HG02884 (cell line): ENCODE data around the gene TBC1D16.

Experiments
- ATAC-seq: cut with Tn5 transposase; IDR thresholded peaks from one replicate; pipeline ENCODE4 v1.9.1; 2021; ENCODE audit warnings: mild to moderate bottlenecking, moderate library complexity; ENCODE audit not compliant: unreplicated experiment

Gene TBC1D16

GRCh38 chr17:79929257-79930061, 106.2 kb downstream of the TBC1D16 start:
- ATAC-seq, result no peak

- ATAC-seq, result no peak
Observed at GRCh38 chr17:79928502-79929256, 107.0 kb downstream of the TBC1D16 start.

- ATAC-seq, result no peak
Observed at GRCh38 chr17:79927688-79928501, 107.8 kb downstream of the TBC1D16 start.

- ATAC-seq, result no peak
Observed at GRCh38 chr17:79927136-79927661, 108.5 kb downstream of the TBC1D16 start.

GRCh38 chr17:79926605-79927135, 109.0 kb downstream of the TBC1D16 start:
- ATAC-seq, result no peak

- no peak for ATAC-seq
Observed at GRCh38 chr17:79926142-79926604, 109.5 kb downstream of the TBC1D16 start.

GRCh38 chr17:79925242-79925957, 110.3 kb downstream of the TBC1D16 start:
- ATAC-seq, result no peak

GRCh38 chr17:79924639-79924976, 111.1 kb downstream of the TBC1D16 start:
- no peak for ATAC-seq

- ATAC-seq, result no peak
Observed at GRCh38 chr17:79923974-79924638, 111.6 kb downstream of the TBC1D16 start.

GRCh38 chr17:79922798-79923197, 112.9 kb downstream of the TBC1D16 start:
- ATAC-seq, result no peak

GRCh38 chr17:79922116-79922601, 113.5 kb downstream of the TBC1D16 start:
- ATAC-seq, result no peak

- no peak for ATAC-seq
Observed at GRCh38 chr17:79921411-79922115, 114.1 kb downstream of the TBC1D16 start.

GRCh38 chr17:79920751-79921410, 114.8 kb downstream of the TBC1D16 start:
- no peak for ATAC-seq

GRCh38 chr17:79919862-79920720, 115.6 kb downstream of the TBC1D16 start:
- ATAC-seq, result no peak

GRCh38 chr17:79919164-79919585, 116.5 kb downstream of the TBC1D16 start:
- ATAC-seq, result no peak

- ATAC-seq, result no peak
Observed at GRCh38 chr17:79918581-79919163, 117.0 kb downstream of the TBC1D16 start.

- no peak for ATAC-seq
Observed at GRCh38 chr17:79917902-79918484, 117.7 kb downstream of the TBC1D16 start.
